Liver (tissue), 9 donors: ENCODE results near the gene SYK. TPM values are rescaled to one million over a fixed set of nuclear protein-coding genes. Genes with fewer than 3 reads are reported as not detected.

ENCODE experiments used
- DNase-seq: peaks from one replicate; pipeline ENCODE4 v3.0.0-alpha.2; 2017; ENCODE audit warnings: low spot score
- H3K27ac ChIP-seq, 2 donors: one replicate each; pipeline ENCODE4 v1.7.0; 2013; ENCODE audit warnings: inconsistent platforms in 2 of 2, low read length in 2 of 2, control low read depth in 1 of 2, low read depth in 1 of 2, mild to moderate bottlenecking in 1 of 2
- H3K27me3 ChIP-seq, 4 donors: one replicate each; pipeline versions ENCODE4 v1.6.1 to v1.7.0; 2013; ENCODE audit warnings: low read length in 3 of 4, inconsistent platforms in 1 of 4, mild to moderate bottlenecking in 1 of 4, moderate library complexity in 1 of 4; ENCODE audit not compliant: control insufficient read depth in 4 of 4, insufficient read depth in 4 of 4
- H3K36me3 ChIP-seq, 4 donors: one replicate each; pipeline versions ENCODE4 v1.6.1 to v1.7.0; 2013; ENCODE audit warnings: low read length in 3 of 4, mild to moderate bottlenecking in 3 of 4, low read depth in 1 of 4, moderate library complexity in 1 of 4; ENCODE audit not compliant: control insufficient read depth in 4 of 4, insufficient read depth in 3 of 4
- H3K4me1 ChIP-seq, 4 donors: one replicate each; pipeline versions ENCODE4 v1.6.1 to v1.7.0; 2013; ENCODE audit warnings: low read length in 3 of 4, mild to moderate bottlenecking in 3 of 4, moderate library complexity in 1 of 4; ENCODE audit not compliant: control insufficient read depth in 4 of 4, insufficient read depth in 4 of 4
- H3K4me3 ChIP-seq, 3 donors: one replicate each; pipeline versions ENCODE4 v1.6.1 to v1.7.0; 2013; ENCODE audit warnings: low read length in 3 of 3, control low read depth in 1 of 3, low read depth in 1 of 3, mild to moderate bottlenecking in 1 of 3
- H3K9ac ChIP-seq, 2 donors: one replicate each; pipeline ENCODE4 v1.7.0; 2013; ENCODE audit warnings: low read length in 2 of 2, mild to moderate bottlenecking in 2 of 2, moderate library complexity in 2 of 2, control low read depth in 1 of 2, low read depth in 1 of 2
- H3K9me3 ChIP-seq, 4 donors: one replicate each; pipeline versions ENCODE4 v1.6.1 to v1.7.0; 2013; ENCODE audit warnings: low read length in 3 of 4; ENCODE audit not compliant: control insufficient read depth in 4 of 4
- EGR1 ChIP-seq, 2 donors: IDR thresholded peaks; 2 replicates each; pipeline ENCODE4 v1.6.1; 2016 to 2018; ENCODE audit warnings: antibody characterized with exemption in 2 of 2, low read depth in 2 of 2
- FOXA1 ChIP-seq: IDR thresholded peaks from 2 replicates; pipeline ENCODE4 v1.6.1; 2016; ENCODE audit warnings: antibody characterized with exemption
- FOXA2 ChIP-seq: IDR thresholded peaks from 2 replicates; pipeline ENCODE4 v1.6.1; 2016; ENCODE audit warnings: antibody characterized with exemption
- GABPA ChIP-seq, 2 donors: IDR thresholded peaks in 1 of 2; conservative IDR thresholded peaks in 1 of 2; 2 replicates each; pipeline ENCODE4 v1.6.1; 2016; ENCODE audit warnings: antibody characterized with exemption in 2 of 2, mild to moderate bottlenecking in 1 of 2, moderate library complexity in 1 of 2
- HNF4A ChIP-seq, 2 donors: conservative IDR thresholded peaks; 2 replicates each; pipeline ENCODE4 v1.6.1; 2016; ENCODE audit warnings: antibody characterized with exemption in 2 of 2, mild to moderate bottlenecking in 2 of 2
- HNF4G ChIP-seq: IDR thresholded peaks from 2 replicates; pipeline ENCODE4 v1.6.1; 2016; ENCODE audit warnings: antibody characterized with exemption
- JUND ChIP-seq, 2 donors: IDR thresholded peaks; 2 replicates each; pipeline ENCODE4 v1.6.1; 2016; ENCODE audit warnings: antibody characterized with exemption in 2 of 2
- MAX ChIP-seq: IDR thresholded peaks from 2 replicates; pipeline ENCODE4 v1.6.1; 2016; ENCODE audit warnings: antibody characterized with exemption
- RXRA ChIP-seq, 2 donors: IDR thresholded peaks; 2 replicates each; pipeline ENCODE4 v1.6.1; 2017 to 2018; ENCODE audit warnings: antibody characterized with exemption in 2 of 2, mild to moderate bottlenecking in 1 of 2
- whole genome bisulfite sequencing: extraction: QIAGEN DNeasy Blood & Tissue Kit; methylation state at CpG from one replicate; pipeline ENCODE4 v1.1.7; 2013; 5-methylcytosine and 5-hydroxymethylcytosine counted together
- polyA plus RNA-seq, 2 donors: library from polyadenylated mRNA; stranded (reverse) in 1 of 2; unstranded in 1 of 2; fragments of 200-250 nt in 1 of 2; fragments of >200 nt in 1 of 2; fragmentation: Nextera tagmentation in 1 of 2; extraction: Ambion mirVana in 1 of 2; gene quantifications; one replicate each; pipeline versions ENCODE4 v1.2.1 to v1.2.3, GENCODE V29; 2013 to 2015
- total RNA-seq, 2 donors: library from RNA; depleted of rRNA; stranded (reverse); fragments of >200 nt; gene quantifications; one replicate each; pipeline ENCODE4 v1.2.3, GENCODE V29; 2014
- TF ChIP-seq, protein P1 (sequence below): IDR thresholded peaks from 2 replicates; pipeline ENCODE4 v1.6.1; 2016; ENCODE audit warnings: antibody characterized with exemption
- TF ChIP-seq, protein P2 (sequence below): fragments of 150-350 bp; IDR thresholded peaks from 2 replicates; pipeline ENCODE4 v1.5.1; 2017; ENCODE audit warnings: improper control_type of control experiment, low read depth, low read length; ENCODE audit not compliant: missing input control
- TF ChIP-seq, protein P3 (sequence below): IDR thresholded peaks from 2 replicates; pipeline ENCODE4 v1.6.1; 2016; ENCODE audit warnings: antibody characterized with exemption
- donor health status: healthy.
- donor health status: healthy.
- donor health status: healthy.
- donor health status: healthy.
- donor health status: healthy.

Gene SYK
- total and polyA plus RNA-seq, 4 donors = 2.0 to 15.4 (median 4.1) TPM

DNA sequence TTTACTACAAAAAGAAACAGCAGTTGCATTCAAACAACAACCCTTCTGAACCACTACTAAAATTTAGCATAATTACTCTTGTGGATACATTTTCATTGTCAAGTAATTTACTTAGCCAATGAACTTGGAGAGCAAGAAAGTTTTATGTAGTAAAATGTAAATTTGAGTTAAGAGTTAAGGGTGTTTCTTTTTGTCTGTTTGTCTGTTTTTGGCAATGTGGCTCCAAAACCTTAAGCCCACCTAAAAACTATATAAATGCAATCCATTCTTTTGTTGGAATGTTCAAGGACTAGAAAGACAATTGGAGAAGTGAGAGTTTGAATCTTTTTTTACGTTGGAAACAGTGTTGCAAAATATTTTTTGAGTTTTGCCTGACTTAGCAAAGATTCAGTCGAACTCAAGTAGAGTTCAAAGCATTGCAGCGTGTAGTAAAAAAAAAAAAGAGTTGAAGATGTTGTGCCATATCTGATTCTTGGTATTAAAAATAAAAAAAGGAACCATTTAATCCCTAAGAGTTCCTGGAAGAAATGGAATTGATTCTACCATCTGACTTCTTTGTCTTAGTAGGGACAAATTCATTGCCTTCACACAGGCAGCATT lies 867 bp downstream of the SYK start:
- DNase-seq = no peak
- peaks cover 0 to 9% (median 3%) of the 10 kb centered on the region in 4 donors for H3K27me3 ChIP-seq
- H3K36me3 ChIP-seq = no peaks in the 10 kb centered on the region
- peak overlapping the region; percentile 13 to 69 for H3K27ac ChIP-seq
- no peak overlapping the region for H3K9ac ChIP-seq
- H3K4me3 ChIP-seq = peak overlapping the region in 1 of 3 donors; percentile 50
- H3K4me1 ChIP-seq = peaks cover 0 to 10% (median 7%) of the 10 kb centered on the region in 4 donors
- no peaks in the 10 kb centered on the region for H3K9me3 ChIP-seq
- TF ChIP-seq, protein P1, sequence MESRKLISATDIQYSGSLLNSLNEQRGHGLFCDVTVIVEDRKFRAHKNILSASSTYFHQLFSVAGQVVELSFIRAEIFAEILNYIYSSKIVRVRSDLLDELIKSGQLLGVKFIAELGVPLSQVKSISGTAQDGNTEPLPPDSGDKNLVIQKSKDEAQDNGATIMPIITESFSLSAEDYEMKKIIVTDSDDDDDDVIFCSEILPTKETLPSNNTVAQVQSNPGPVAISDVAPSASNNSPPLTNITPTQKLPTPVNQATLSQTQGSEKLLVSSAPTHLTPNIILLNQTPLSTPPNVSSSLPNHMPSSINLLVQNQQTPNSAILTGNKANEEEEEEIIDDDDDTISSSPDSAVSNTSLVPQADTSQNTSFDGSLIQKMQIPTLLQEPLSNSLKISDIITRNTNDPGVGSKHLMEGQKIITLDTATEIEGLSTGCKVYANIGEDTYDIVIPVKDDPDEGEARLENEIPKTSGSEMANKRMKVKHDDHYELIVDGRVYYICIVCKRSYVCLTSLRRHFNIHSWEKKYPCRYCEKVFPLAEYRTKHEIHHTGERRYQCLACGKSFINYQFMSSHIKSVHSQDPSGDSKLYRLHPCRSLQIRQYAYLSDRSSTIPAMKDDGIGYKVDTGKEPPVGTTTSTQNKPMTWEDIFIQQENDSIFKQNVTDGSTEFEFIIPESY = no peak
- WGBS = 58% methylated on average over 3 of the region's 3 CpGs

DNA sequence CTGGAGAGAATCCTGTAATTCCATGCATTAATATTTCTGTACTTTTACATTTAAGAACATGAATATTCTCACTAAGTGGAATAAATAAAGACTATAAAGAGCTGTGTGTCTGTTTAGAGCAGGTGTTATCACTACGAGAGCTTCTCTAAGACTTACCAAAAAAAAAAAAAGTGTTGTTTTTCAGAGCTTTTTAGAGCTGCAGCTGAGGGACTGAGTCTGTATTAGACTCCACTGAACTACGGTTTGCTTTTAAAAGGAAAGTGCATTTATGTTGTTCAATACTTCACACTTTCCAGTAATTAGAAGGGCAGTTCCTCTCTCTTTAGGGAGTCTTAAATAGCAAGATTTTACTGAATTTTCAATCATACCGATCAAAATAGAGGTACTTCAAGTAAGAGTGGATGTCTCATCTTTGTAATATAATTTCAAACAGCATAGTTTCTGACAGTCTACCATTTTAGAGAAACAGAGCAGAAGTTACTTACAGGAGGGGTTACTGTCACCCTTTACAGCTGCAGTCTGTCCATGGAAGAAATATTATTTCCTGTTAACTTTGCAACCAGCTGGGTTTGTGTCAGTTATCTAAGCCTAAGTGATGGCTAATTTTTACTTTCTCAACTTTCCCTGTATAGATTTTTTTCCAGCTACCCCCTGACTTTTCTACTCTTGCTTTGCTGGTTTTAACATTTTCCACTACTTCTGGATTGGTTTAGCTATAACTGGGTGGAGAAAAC lies 2.4 kb downstream of the SYK start:
- TF ChIP-seq HNF4A (conservative IDR thresholded peaks at IDR 0.05) (no peak), RXRA (IDR thresholded peaks at IDR 0.05) (no peak), JUND (IDR thresholded peaks at IDR 0.05) (no peak), FOXA2 (no peak), GABPA (IDR thresholded peaks at IDR 0.05 in 1 of 2, conservative IDR thresholded peaks at IDR 0.05 in 1 of 2) (no peak), MAX (no peak), EGR1 (IDR thresholded peaks at IDR 0.05; ENCODE audit: low read depth in 2 of 2) (no peak), FOXA1 (no peak), HNF4G (no peak)
- TF ChIP-seq, protein P2, sequence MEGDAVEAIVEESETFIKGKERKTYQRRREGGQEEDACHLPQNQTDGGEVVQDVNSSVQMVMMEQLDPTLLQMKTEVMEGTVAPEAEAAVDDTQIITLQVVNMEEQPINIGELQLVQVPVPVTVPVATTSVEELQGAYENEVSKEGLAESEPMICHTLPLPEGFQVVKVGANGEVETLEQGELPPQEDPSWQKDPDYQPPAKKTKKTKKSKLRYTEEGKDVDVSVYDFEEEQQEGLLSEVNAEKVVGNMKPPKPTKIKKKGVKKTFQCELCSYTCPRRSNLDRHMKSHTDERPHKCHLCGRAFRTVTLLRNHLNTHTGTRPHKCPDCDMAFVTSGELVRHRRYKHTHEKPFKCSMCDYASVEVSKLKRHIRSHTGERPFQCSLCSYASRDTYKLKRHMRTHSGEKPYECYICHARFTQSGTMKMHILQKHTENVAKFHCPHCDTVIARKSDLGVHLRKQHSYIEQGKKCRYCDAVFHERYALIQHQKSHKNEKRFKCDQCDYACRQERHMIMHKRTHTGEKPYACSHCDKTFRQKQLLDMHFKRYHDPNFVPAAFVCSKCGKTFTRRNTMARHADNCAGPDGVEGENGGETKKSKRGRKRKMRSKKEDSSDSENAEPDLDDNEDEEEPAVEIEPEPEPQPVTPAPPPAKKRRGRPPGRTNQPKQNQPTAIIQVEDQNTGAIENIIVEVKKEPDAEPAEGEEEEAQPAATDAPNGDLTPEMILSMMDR = no peak
- TF ChIP-seq, protein P3, sequence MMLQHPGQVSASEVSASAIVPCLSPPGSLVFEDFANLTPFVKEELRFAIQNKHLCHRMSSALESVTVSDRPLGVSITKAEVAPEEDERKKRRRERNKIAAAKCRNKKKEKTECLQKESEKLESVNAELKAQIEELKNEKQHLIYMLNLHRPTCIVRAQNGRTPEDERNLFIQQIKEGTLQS = no peak
- TF ChIP-seq, protein P1 = no peak
- Histone ChIP-seq H3K9me3 (no peaks in the 10 kb centered on the region), H3K9ac (no peak overlapping the region), H3K27me3 (peaks cover 0 to 6% (median 3%) of the 10 kb centered on the region in 4 donors), H3K27ac (no peak overlapping the region), H3K4me3 (no peak overlapping the region), H3K36me3 (no peaks in the 10 kb centered on the region), H3K4me1 (peaks cover 0 to 10% (median 7%) of the 10 kb centered on the region in 4 donors)
- 69% methylated on average over 3 of the region's 3 CpGs for WGBS
- no peak for DNase-seq
